Measurements from ENCODE around the gene NUSAP1. TPM values are rescaled to one million over a fixed set of nuclear protein-coding genes. Genes with fewer than 3 reads are reported as not detected.

The NUSAP1 gene
- total RNA-seq, 2 experiments from 2014 or later, result 293 to 411 TPM

DNA sequence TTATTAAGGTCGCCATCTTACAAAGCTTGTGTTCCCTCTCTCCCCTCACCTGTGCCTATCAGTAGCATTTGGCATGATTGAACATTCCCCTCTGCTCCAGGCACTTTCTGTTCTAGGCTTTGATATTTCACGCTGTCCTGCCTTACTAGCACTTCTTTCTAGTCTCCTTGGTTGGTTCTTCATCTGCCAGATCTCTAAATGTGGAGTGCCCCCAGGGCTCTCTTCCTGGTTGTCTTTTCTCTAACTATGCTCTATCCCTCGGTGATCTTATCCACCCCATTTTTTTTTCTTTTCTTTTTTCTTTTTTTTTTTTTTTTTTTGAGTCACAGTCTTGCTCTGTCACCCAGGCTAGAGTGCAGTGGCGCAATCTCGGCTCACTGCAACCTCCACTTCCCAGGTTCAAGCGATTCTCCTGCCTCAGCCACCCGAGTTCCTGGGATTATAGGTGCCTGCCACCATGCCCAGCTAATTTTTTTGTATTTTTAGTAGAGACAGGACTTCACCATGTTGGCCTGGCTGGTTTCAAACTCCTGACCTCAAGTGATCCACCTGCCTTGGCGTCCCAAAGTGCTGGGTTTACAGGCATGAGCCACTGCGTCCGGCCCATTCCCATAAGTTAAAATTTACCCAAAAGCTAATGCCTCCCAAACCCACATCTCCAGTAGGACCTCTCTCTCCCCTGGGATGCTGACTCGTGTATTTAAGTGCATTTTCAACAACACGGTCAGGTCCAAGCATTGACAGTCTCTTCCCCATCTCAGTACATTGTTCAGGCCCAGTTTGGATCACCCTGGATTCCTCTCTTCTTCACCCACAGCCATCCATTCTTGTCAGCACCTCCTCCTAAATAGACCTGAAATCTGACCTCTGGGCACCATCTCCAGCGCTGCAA lies 5.2 kb downstream of the NUSAP1 start:
- CTCF ChIA-PET (ENCODE audit: unreplicated experiment), result no interaction called here
- TF ChIP-seq EZH2phosphoT487 (IDR thresholded peaks at IDR 0.05; ENCODE audit: borderline replicate concordance, low read depth, low read length), result no peak
- TF ChIP-seq, protein P1, sequence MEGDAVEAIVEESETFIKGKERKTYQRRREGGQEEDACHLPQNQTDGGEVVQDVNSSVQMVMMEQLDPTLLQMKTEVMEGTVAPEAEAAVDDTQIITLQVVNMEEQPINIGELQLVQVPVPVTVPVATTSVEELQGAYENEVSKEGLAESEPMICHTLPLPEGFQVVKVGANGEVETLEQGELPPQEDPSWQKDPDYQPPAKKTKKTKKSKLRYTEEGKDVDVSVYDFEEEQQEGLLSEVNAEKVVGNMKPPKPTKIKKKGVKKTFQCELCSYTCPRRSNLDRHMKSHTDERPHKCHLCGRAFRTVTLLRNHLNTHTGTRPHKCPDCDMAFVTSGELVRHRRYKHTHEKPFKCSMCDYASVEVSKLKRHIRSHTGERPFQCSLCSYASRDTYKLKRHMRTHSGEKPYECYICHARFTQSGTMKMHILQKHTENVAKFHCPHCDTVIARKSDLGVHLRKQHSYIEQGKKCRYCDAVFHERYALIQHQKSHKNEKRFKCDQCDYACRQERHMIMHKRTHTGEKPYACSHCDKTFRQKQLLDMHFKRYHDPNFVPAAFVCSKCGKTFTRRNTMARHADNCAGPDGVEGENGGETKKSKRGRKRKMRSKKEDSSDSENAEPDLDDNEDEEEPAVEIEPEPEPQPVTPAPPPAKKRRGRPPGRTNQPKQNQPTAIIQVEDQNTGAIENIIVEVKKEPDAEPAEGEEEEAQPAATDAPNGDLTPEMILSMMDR (conservative IDR thresholded peaks at IDR 0.05; ENCODE audit: low read length), result no peak
- no TSS peak for BruUV-seq (replicated peaks)

DNA sequence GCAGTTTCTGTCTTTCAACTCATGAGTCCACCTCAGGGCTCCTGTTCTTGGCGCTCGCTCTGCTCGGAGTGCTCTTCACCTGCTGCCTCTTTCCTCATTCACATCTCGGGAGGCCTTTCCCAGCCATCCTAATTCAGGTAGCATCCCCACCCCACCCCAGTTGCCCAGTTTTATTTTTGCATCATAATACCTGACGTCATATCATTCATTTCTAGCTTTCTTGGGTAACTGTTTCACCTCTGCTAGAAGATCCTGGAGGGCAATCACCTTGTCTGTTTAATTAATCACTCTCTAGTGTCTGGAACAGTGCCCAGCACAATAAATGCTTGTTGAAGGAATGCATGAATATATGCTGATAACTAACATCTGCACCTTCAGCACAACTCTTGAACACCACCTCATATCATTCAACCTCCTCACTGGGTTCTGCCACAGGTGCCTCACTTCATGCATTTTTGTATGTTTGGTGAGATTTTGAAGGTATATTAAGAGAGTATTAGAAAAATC lies 7.6 kb downstream of the NUSAP1 start:
- Histone ChIP-seq H2AFZ (ENCODE audit: low read length) (no peak overlapping the region), H3K9me2 (ENCODE audit: insufficient read depth, low read length) (no peaks in the 10 kb centered on the region), H3K27ac (ENCODE audit: low read depth, low read length, poor library complexity, severe bottlenecking) (no peak overlapping the region), H4K20me1 (ENCODE audit: insufficient read depth, low read length) (peaks cover 7% of the 10 kb centered on the region; the same call in 1 of the 2 replicates), H3K4me2 (ENCODE audit: low read length) (no peak overlapping the region), H3K79me2 (ENCODE audit: insufficient read depth, low read depth, low read length) (peaks cover 80% of the 10 kb centered on the region), H3K36me3 (ENCODE audit: insufficient read depth, low read length) (peaks cover 91% of the 10 kb centered on the region), H3K9me3 (ENCODE audit: low read length) (no peaks in the 10 kb centered on the region), H3K4me1 (ENCODE audit: insufficient read depth, low read length, poor library complexity, severe bottlenecking) (peaks cover 19% of the 10 kb centered on the region), H3K4me3 (ENCODE audit: low read depth, low read length, poor library complexity, severe bottlenecking) (no peak overlapping the region)
- BruUV-seq (replicated peaks), result no TSS peak
- ChIA-PET CTCF (ENCODE audit: unreplicated experiment) (no interaction called here), POLR2A (no interaction called here)
- TF ChIP-seq EZH2phosphoT487 (IDR thresholded peaks at IDR 0.05; ENCODE audit: borderline replicate concordance, low read depth, low read length), result no peak
- intact Hi-C loops (cut with micrococcal nuclease; ENCODE audit: unreplicated experiment), result no loop called here
- no peak for DNase-seq (ENCODE audit: low spot score)

More for the DNA sequence above, 5.2 kb downstream of the NUSAP1 start:
- peaks cover 99% of the 10 kb centered on the region for H3K79me2 ChIP-seq (ENCODE audit: insufficient read depth, low read depth, low read length)
- H3K4me3 ChIP-seq (ENCODE audit: low read depth, low read length, poor library complexity, severe bottlenecking), result no peak overlapping the region
- no peaks in the 10 kb centered on the region for H3K9me2 ChIP-seq (ENCODE audit: insufficient read depth, low read length)
- H3K4me1 ChIP-seq (ENCODE audit: insufficient read depth, low read length, poor library complexity, severe bottlenecking), result peaks cover 19% of the 10 kb centered on the region
- POLR2A ChIA-PET, result interaction anchor here (0.5 to 0.7 kb wide), 2 partner anchors 13 to 136 kb away, joined by 3 to 4 read pairs; no protein-coding TSS in a partner anchor
- H2AFZ ChIP-seq (ENCODE audit: low read length), result no peak overlapping the region
- no peaks in the 10 kb centered on the region for H3K9me3 ChIP-seq (ENCODE audit: low read length)
- H3K27ac ChIP-seq (ENCODE audit: low read depth, low read length, poor library complexity, severe bottlenecking), result no peak overlapping the region
- no peak overlapping the region for H3K4me2 ChIP-seq (ENCODE audit: low read length)
- peaks cover 80% of the 10 kb centered on the region for H3K36me3 ChIP-seq (ENCODE audit: insufficient read depth, low read length)
- intact Hi-C loops (cut with micrococcal nuclease; ENCODE audit: unreplicated experiment), result loop anchor here (10.0 kb wide), 1 partner anchor 773 kb away; the partner anchor contains the start of genes CCDC32 and RPUSD2
- peaks cover 13% of the 10 kb centered on the region; the same call in 1 of the 2 replicates for H4K20me1 ChIP-seq (ENCODE audit: insufficient read depth, low read length)
- DNase-seq (ENCODE audit: low spot score), result no peak

DNA sequence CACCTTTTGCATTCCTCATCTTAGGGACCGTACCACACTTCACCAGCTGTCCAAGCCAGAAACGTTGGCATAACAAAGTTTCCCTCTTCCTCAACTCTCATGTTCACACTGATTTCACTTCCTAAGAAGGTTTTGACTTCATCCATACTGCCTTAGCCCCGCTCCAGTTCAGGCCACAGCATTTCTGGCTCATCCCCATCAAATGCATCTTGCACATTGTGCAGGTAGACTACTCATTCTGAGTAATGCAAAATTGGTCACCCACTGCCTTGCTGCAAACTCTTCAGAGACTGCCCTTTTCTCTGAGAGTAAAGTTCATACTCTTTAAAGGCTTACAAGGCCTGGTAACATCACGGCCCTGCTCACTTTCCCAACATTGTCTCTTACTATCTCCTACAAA lies 8.8 kb downstream of the NUSAP1 start:
- no peaks in the 10 kb centered on the region for H3K9me3 ChIP-seq (ENCODE audit: low read length)
- BruUV-seq (replicated peaks), result no TSS peak
- intact Hi-C loops (cut with micrococcal nuclease; ENCODE audit: unreplicated experiment), result no loop called here
- peaks cover 10% of the 10 kb centered on the region for H3K4me1 ChIP-seq (ENCODE audit: insufficient read depth, low read length, poor library complexity, severe bottlenecking)
- H3K4me3 ChIP-seq (ENCODE audit: low read depth, low read length, poor library complexity, severe bottlenecking), result no peak overlapping the region
- ChIA-PET POLR2A (no interaction called here), CTCF (ENCODE audit: unreplicated experiment) (no interaction called here)
- no peak overlapping the region for H2AFZ ChIP-seq (ENCODE audit: low read length)
- peaks cover 76% of the 10 kb centered on the region for H3K79me2 ChIP-seq (ENCODE audit: insufficient read depth, low read depth, low read length)
- H3K9me2 ChIP-seq (ENCODE audit: insufficient read depth, low read length), result no peaks in the 10 kb centered on the region
- no peak overlapping the region for H3K4me2 ChIP-seq (ENCODE audit: low read length)
- no peak overlapping the region for H3K27ac ChIP-seq (ENCODE audit: low read depth, low read length, poor library complexity, severe bottlenecking)
- H4K20me1 ChIP-seq (ENCODE audit: insufficient read depth, low read length), result peaks cover 7% of the 10 kb centered on the region; the same call in 1 of the 2 replicates
- H3K36me3 ChIP-seq (ENCODE audit: insufficient read depth, low read length), result peaks cover 100% of the 10 kb centered on the region
- TF ChIP-seq, protein P1 (conservative IDR thresholded peaks at IDR 0.05; ENCODE audit: low read length), result no peak
- no peak for TF ChIP-seq EZH2phosphoT487 (IDR thresholded peaks at IDR 0.05; ENCODE audit: borderline replicate concordance, low read depth, low read length)
- DNase-seq (ENCODE audit: low spot score), result no peak

All from OCI-LY7 (cell line).